CD8-positive, alpha-beta memory T cell (primary cell): Measurements from ENCODE around the gene UVRAG. TPM values are rescaled to one million over a fixed set of nuclear protein-coding genes. Genes with fewer than 3 reads are reported as not detected.

ENCODE experiments used
- CTCF ChIA-PET: fragments of 350-600 bp; sonication (Branson Sonifier 250); formaldehyde crosslinking; loops from one replicate; lab custom pipeline; 2021; ENCODE audit warnings: antibody characterized with exemption; lab: Charles Lee
- POLR2A ChIA-PET: fragments of 350-600 bp; sonication (Branson Sonifier 250); formaldehyde crosslinking; loops from one replicate; lab custom pipeline; 2021; ENCODE audit warnings: antibody characterized with exemption; lab: Charles Lee
- DNase-seq, 5 donors: peaks; one replicate each; pipeline versions ENCODE4 v3.0.0 to v3.0.0-alpha.2; 2020 to 2022; ENCODE audit warnings: mixed read lengths in 1 of 5
- H3K27ac ChIP-seq: one replicate; pipeline ENCODE4 v1.7.0; 2013; ENCODE audit warnings: low read depth, mild to moderate bottlenecking, low read length, moderate library complexity
- H3K27me3 ChIP-seq: 2 replicates; pipeline ENCODE4 v1.7.0; 2013; ENCODE audit warnings: low read length, mild to moderate bottlenecking; ENCODE audit not compliant: insufficient read depth, poor library complexity, severe bottlenecking
- H3K36me3 ChIP-seq: 2 replicates; pipeline ENCODE4 v1.7.0; 2013; ENCODE audit warnings: mild to moderate bottlenecking, low read length, moderate library complexity; ENCODE audit not compliant: insufficient read depth
- H3K4me1 ChIP-seq: 2 replicates; pipeline ENCODE4 v1.7.0; 2013; ENCODE audit warnings: mild to moderate bottlenecking, low read length, moderate library complexity; ENCODE audit not compliant: insufficient read depth
- H3K4me3 ChIP-seq: 2 replicates; pipeline ENCODE4 v1.7.0; 2013; ENCODE audit warnings: mild to moderate bottlenecking, low read length
- H3K9me3 ChIP-seq: 2 replicates; pipeline ENCODE4 v1.7.0; 2013; ENCODE audit warnings: mild to moderate bottlenecking, low read length
- H3K27ac Mint-ChIP-seq, 8 donors: one replicate each; pipeline ENCODE4 v1.8.0; 2020 to 2021; ENCODE audit warnings: mixed read lengths in 8 of 8, mild to moderate bottlenecking in 6 of 8, inconsistent platforms in 3 of 8, moderate library complexity in 3 of 8
- H3K27me3 Mint-ChIP-seq, 2 donors: one replicate each; pipeline ENCODE4 v1.8.0; 2020 to 2021; ENCODE audit warnings: mixed read lengths in 2 of 2, mild to moderate bottlenecking in 1 of 2, moderate library complexity in 1 of 2
- H3K36me3 Mint-ChIP-seq, 3 donors: one replicate each; pipeline ENCODE4 v1.8.0; 2020 to 2021; ENCODE audit warnings: mixed read lengths in 3 of 3, inconsistent platforms in 1 of 3, mild to moderate bottlenecking in 1 of 3
- H3K4me1 Mint-ChIP-seq, 3 donors: one replicate each; pipeline ENCODE4 v1.8.0; 2020 to 2021; ENCODE audit warnings: mixed read lengths in 3 of 3, inconsistent platforms in 1 of 3, mild to moderate bottlenecking in 1 of 3
- H3K4me3 Mint-ChIP-seq, 7 donors: one replicate each; pipeline ENCODE4 v1.8.0; 2020 to 2021; ENCODE audit warnings: mixed read lengths in 7 of 7, mild to moderate bottlenecking in 6 of 7, moderate library complexity in 4 of 7, inconsistent platforms in 2 of 7
- H3K9me3 Mint-ChIP-seq, 5 donors: one replicate each; pipeline ENCODE4 v1.8.0; 2020 to 2022; ENCODE audit warnings: mixed read lengths in 5 of 5, mild to moderate bottlenecking in 3 of 5, moderate library complexity in 2 of 5, inconsistent platforms in 1 of 5
- polyA plus RNA-seq: library from polyadenylated mRNA; unstranded; fragments of 300-500 nt; fragmentation: Illumina TruSeq; gene quantifications from one replicate; pipeline ENCODE4 v1.2.3, GENCODE V29; 2021
- total RNA-seq, 2 experiments: library from RNA; stranded (reverse); gene quantifications; one replicate each; pipeline ENCODE4 v1.2.3, GENCODE V29; 2021

The UVRAG gene
- total and polyA plus RNA-seq, 3 experiments from 2014 or later: 17.1 to 20.9 (median 18.0) TPM

DNA sequence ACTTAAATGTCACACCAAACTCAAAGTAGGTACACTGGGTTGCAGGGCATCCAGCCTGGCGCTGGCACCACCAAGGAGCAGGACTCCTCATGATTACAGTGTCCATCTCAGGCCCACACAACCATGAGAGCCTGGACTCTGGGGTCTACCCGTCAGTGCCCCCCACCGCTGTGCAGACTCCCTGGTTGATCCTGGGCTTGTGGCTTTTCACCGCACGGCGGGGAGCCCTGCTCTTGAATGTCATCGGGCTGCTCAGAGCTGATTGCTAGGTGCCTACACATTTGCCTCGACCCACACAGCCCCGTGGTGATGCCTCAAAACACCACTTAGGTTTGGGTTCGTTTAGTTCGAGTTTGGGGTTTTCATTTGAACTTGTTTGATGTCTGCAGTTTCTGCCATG, 328.3 kb downstream of the UVRAG start:
- Histone ChIP-seq H3K27me3 (no peaks in the 10 kb centered on the region), H3K9me3 (no peaks in the 10 kb centered on the region), H3K27ac (no peak overlapping the region), H3K4me1 (no peaks in the 10 kb centered on the region), H3K4me3 (no peak overlapping the region), H3K36me3 (no peaks in the 10 kb centered on the region)
- Mint-ChIP-seq H3K36me3 (peaks cover 0 to 36% (median 12%) of the 10 kb centered on the region in 3 donors), H3K4me1 (peaks cover 0 to 4% (median 0%) of the 10 kb centered on the region in 3 donors), H3K4me3 (no peak overlapping the region), H3K27ac (no peak overlapping the region), H3K9me3 (no peaks in the 10 kb centered on the region), H3K27me3 (no peaks in the 10 kb centered on the region)
- DNase-seq: no peak
- CTCF ChIA-PET: interaction anchor here (2.6 kb wide), 1 partner anchor 9 kb away, joined by 13 read pairs; no protein-coding TSS in a partner anchor
- POLR2A ChIA-PET: no interaction called here

DNA sequence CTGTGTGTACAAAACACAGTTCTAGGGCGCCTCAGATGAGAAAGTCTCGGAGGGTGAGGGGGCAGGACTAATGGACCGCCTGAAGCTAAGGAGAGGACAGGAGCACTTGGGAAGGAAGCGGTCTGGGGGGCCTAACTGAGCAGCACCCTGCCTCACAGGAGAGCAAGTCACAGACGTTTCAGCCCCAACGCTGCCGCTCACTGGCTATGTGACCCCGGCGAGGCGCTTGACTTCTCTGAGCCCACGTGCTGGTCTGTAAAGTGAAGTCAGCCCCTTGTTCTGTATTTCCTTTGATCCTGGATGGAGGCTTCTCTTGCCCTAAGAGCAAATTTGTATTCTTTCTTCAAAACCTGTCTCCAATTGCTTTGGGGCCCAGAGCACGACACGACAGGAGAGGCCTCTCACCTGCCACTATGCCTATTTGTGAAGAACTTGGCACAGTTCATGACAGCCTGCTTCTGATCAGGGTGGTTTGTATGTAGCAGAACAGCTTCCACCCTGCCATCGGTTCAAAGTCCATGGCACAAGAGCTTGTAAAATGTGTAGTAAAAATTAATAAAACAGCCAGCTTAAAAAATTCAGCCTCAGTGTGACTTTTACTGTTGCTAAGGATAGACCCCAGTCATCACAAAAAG, 332.2 kb downstream of the UVRAG start:
- no peaks in the 10 kb centered on the region for H3K36me3 ChIP-seq
- POLR2A ChIA-PET: no interaction called here
- H3K27me3 Mint-ChIP-seq: peaks cover 0 to 2% of the 10 kb centered on the region in 2 donors
- no peaks in the 10 kb centered on the region for H3K9me3 ChIP-seq
- no peak overlapping the region for H3K27ac Mint-ChIP-seq
- H3K4me3 ChIP-seq: no peak overlapping the region
- no peak overlapping the region for H3K4me3 Mint-ChIP-seq
- no peaks in the 10 kb centered on the region for H3K9me3 Mint-ChIP-seq
- peaks cover 8 to 13% (median 11%) of the 10 kb centered on the region in 3 donors for H3K4me1 Mint-ChIP-seq
- no peak overlapping the region for H3K27ac ChIP-seq
- no peak for DNase-seq
- no peaks in the 10 kb centered on the region for H3K27me3 ChIP-seq
- CTCF ChIA-PET: interaction anchor here (1.0 kb wide), 1 partner anchor 250 kb away, joined by 3 read pairs; no protein-coding TSS in a partner anchor
- peaks cover 0 to 14% (median 5%) of the 10 kb centered on the region in 3 donors for H3K36me3 Mint-ChIP-seq
- H3K4me1 ChIP-seq: peaks cover 5% of the 10 kb centered on the region

DNA sequence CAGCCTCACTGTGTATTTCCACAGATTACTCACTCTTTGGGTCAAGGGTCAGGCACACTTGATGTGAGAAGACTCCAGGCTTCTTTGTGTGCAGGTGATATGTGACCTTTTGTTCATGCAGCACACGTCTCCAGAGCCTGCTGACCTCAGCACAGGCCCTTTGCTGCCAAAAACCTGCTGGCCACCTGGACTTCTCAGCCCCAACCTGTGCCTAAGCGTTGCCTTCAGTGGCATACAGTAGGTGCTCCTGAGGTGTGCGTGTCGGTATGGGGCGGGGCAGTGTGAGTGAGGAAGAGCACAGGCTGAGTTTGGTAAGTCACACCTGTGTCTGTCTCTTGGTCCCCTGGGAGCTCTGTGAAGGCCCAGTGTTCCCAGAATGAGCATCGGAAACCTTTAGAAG, 333.2 kb downstream of the UVRAG start:
- POLR2A ChIA-PET: no interaction called here
- H3K4me3 ChIP-seq: no peak overlapping the region
- CTCF ChIA-PET: no interaction called here
- Mint-ChIP-seq H3K36me3 (peaks cover 0 to 4% (median 0%) of the 10 kb centered on the region in 3 donors), H3K4me1 (peaks cover 18 to 23% (median 21%) of the 10 kb centered on the region in 3 donors), H3K27me3 (peaks cover 0 to 2% of the 10 kb centered on the region in 2 donors), H3K4me3 (no peak overlapping the region), H3K27ac (no peak overlapping the region), H3K9me3 (no peaks in the 10 kb centered on the region)
- no peaks in the 10 kb centered on the region for H3K9me3 ChIP-seq
- peaks cover 14% of the 10 kb centered on the region for H3K4me1 ChIP-seq
- H3K27me3 ChIP-seq: no peaks in the 10 kb centered on the region
- no peaks in the 10 kb centered on the region for H3K36me3 ChIP-seq
- no peak overlapping the region for H3K27ac ChIP-seq
- no peak for DNase-seq

DNA sequence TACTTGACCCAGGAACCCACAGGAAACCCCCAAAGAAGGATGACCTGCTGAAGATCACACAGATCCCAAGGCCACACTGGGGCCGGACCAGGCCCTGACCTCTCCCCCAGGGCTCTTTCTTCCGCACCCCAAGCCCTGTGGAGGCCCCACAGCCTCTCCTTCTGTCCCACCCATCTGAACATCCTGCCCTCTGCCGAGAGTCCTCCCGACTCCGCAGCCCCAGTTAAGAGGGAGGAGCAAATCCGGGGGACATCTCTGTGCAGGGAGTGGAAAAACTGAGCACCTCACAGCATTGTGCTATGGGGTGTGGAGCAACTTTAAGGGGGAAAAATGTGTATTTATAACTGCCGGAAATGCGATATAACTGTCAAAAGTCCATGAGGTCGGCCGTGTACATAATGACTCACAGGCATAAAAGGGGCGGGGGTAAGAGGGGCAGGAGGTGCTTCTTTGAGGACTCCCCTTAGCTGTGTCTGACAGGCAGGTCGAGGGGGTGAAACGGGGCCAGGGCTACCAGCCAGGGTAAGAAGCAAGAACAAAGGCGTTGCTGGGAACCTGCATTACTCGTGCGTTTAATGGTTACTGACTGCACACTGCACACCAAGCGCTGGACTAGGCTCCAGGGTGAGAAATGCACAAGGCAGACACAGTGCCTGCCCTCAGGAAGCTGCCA, 334.1 kb downstream of the UVRAG start:
- Histone ChIP-seq H3K9me3 (no peaks in the 10 kb centered on the region), H3K4me1 (peaks cover 22% of the 10 kb centered on the region), H3K27me3 (no peaks in the 10 kb centered on the region), H3K36me3 (no peaks in the 10 kb centered on the region), H3K27ac (no peak overlapping the region), H3K4me3 (no peak overlapping the region)
- POLR2A ChIA-PET: no interaction called here
- H3K4me1 Mint-ChIP-seq: peaks cover 26 to 31% (median 29%) of the 10 kb centered on the region in 3 donors
- H3K4me3 Mint-ChIP-seq: no peak overlapping the region
- no peaks in the 10 kb centered on the region for H3K9me3 Mint-ChIP-seq
- CTCF ChIA-PET: interaction anchor here (1.0 to 1.7 kb wide), 2 partner anchors 8 to 252 kb away, joined by 3 to 6 read pairs; no protein-coding TSS in a partner anchor
- DNase-seq: no peak
- H3K27ac Mint-ChIP-seq: peak overlapping the region in 3 of 8 donors; percentile 6 to 47 (median 38)
- no peaks in the 10 kb centered on the region for H3K36me3 Mint-ChIP-seq
- H3K27me3 Mint-ChIP-seq: peaks cover 0 to 2% of the 10 kb centered on the region in 2 donors

DNA sequence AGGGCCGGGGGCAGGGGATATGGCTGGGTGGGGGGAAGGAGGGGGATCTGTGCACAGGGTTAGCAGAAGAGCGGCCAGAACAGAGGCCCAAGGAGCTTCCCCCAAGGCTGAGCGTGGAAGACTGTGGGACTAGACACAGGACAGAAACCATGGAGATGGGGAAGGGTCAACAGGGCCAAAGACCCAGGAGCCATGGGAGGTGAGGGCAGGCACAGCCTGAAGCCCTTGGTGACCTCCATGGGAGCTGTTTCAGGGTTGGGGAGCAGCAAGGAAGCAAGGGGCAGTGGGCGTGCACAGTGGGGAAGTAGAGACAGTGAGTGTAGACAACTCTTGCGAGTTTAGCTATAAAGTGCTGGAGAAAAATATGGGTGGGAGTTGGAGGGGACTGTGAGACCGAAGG, 334.7 kb downstream of the UVRAG start:
- no peak for DNase-seq
- Histone ChIP-seq H3K9me3 (no peaks in the 10 kb centered on the region), H3K4me1 (peaks cover 26% of the 10 kb centered on the region), H3K36me3 (no peaks in the 10 kb centered on the region), H3K4me3 (no peak overlapping the region), H3K27ac (no peak overlapping the region), H3K27me3 (no peaks in the 10 kb centered on the region)
- Mint-ChIP-seq H3K9me3 (no peaks in the 10 kb centered on the region), H3K4me3 (no peak overlapping the region), H3K27me3 (peaks cover 0 to 2% of the 10 kb centered on the region in 2 donors), H3K27ac (peak overlapping the region in 2 of 8 donors; percentile 56 to 64), H3K36me3 (no peaks in the 10 kb centered on the region), H3K4me1 (peaks cover 30 to 34% (median 32%) of the 10 kb centered on the region in 3 donors)
- POLR2A ChIA-PET: no interaction called here
- CTCF ChIA-PET: interaction anchor here (0.9 to 1.7 kb wide), 3 partner anchors 9 to 253 kb away, joined by 3 to 6 read pairs (median 3); no protein-coding TSS in a partner anchor

DNA sequence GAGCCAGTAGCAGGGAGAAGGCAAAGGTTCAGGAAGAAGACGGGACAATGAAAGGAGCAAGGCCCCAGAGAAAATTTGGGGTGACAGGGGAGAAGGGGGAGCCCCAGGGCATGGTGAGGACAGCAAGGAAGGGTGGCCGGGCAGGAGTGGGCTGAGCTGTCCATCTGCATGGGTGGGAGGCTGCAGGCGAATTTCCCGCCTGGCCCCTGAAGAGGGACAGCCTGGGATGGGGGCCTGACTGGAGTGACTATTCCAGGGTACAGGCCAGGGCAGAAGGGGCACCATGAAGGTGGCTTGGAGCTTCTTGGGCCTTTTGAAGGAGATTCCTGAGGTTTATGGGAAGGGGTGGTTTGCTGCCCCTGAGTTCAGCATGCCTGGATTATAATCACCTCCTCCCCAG, 335.1 kb downstream of the UVRAG start:
- DNase-seq: no peak
- Histone ChIP-seq H3K9me3 (no peaks in the 10 kb centered on the region), H3K36me3 (no peaks in the 10 kb centered on the region), H3K4me3 (no peak overlapping the region), H3K27ac (no peak overlapping the region), H3K27me3 (no peaks in the 10 kb centered on the region), H3K4me1 (peaks cover 26% of the 10 kb centered on the region)
- H3K4me3 Mint-ChIP-seq: no peak overlapping the region
- no peaks in the 10 kb centered on the region for H3K36me3 Mint-ChIP-seq
- H3K9me3 Mint-ChIP-seq: no peaks in the 10 kb centered on the region
- peaks cover 0 to 2% of the 10 kb centered on the region in 2 donors for H3K27me3 Mint-ChIP-seq
- peaks cover 30 to 34% (median 32%) of the 10 kb centered on the region in 3 donors for H3K4me1 Mint-ChIP-seq
- H3K27ac Mint-ChIP-seq: peak overlapping the region in 1 of 8 donors; percentile 46
- ChIA-PET POLR2A (no interaction called here), CTCF (interaction anchor here (0.9 to 1.7 kb wide), 3 partner anchors 9 to 253 kb away, joined by 3 to 6 read pairs (median 3); no protein-coding TSS in a partner anchor)

DNA sequence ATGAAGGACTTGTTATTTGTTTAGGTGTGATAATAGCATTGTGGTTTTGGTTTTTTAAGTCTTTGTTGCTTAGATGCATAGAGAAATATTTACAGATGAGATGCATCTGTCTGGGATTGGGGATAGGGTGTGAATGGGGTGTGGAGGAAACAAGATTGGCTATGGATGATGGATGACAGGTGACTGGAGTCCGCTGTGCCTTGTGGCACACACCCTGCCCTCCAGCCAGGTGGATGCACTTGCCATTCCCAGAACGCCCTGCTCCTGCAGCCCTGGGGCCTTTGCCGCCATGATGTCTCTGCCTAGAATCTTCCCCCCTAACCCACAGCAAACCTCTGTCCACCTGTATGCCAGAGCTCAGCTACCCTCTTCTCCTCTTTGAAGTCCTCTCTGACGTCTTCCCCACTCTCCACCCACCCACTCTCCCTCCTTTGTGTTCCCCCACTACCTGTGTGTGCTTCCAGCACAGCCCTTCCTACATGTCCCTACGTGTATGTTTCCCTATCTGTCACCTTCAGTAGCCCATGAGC, 336.6 kb downstream of the UVRAG start:
- no peaks in the 10 kb centered on the region for H3K9me3 Mint-ChIP-seq
- CTCF ChIA-PET: interaction anchor here (0.7 to 2.6 kb wide), 32 partner anchors 8 to 349 kb away, joined by 3 to 44 read pairs (median 4); partner anchors contain the start of gene WNT11
- Histone ChIP-seq H3K27me3 (no peaks in the 10 kb centered on the region), H3K36me3 (no peaks in the 10 kb centered on the region), H3K27ac (no peak overlapping the region), H3K4me3 (no peak overlapping the region), H3K9me3 (no peaks in the 10 kb centered on the region), H3K4me1 (peaks cover 26% of the 10 kb centered on the region)
- H3K27ac Mint-ChIP-seq: peak overlapping the region; percentile 29 to 91 (median 58)
- H3K4me3 Mint-ChIP-seq: peak overlapping the region; percentile 44 to 84 (median 74)
- H3K36me3 Mint-ChIP-seq: no peaks in the 10 kb centered on the region
- H3K27me3 Mint-ChIP-seq: peaks cover 0 to 3% of the 10 kb centered on the region in 2 donors
- POLR2A ChIA-PET: no interaction called here
- no peak for DNase-seq
- H3K4me1 Mint-ChIP-seq: peaks cover 30 to 34% (median 32%) of the 10 kb centered on the region in 3 donors
